Esophagus muscularis mucosa (tissue), 4 donors: ENCODE measurements around the gene PLB1. TPM values are rescaled to one million over a fixed set of nuclear protein-coding genes. Genes with fewer than 3 reads are reported as not detected.

ENCODE experiments used
- DNase-seq: peaks from one replicate; pipeline ENCODE4 v3.0.0-alpha.2; 2017; ENCODE audit errors: extremely low spot score
- H3K27ac ChIP-seq, 4 donors: fragments of 200-600 bp; sonication (generic); replicated peaks in 1 of 4; 1 replicate in 3 of 4; 2 replicates in 1 of 4; pipeline ENCODE4 v1.5.1; 2016 to 2019; ENCODE audit warnings: mild to moderate bottlenecking in 1 of 4
- H3K27me3 ChIP-seq, 4 donors: fragments of 200-600 bp; sonication (generic); one replicate each; pipeline versions ENCODE4 v1.5.1 to v1.6.0; 2016 to 2019
- H3K36me3 ChIP-seq, 4 donors: fragments of 200-600 bp; sonication (generic); one replicate each; pipeline ENCODE4 v1.5.1; 2016 to 2019
- H3K4me1 ChIP-seq, 4 donors: fragments of 200-600 bp; sonication (generic); one replicate each; pipeline ENCODE4 v1.5.1; 2016 to 2019
- H3K4me3 ChIP-seq, 4 donors: fragments of 200-600 bp; sonication (generic); 1 replicate in 2 of 4; 2 replicates in 2 of 4; pipeline ENCODE4 v1.5.1; 2016 to 2019; ENCODE audit warnings: mild to moderate bottlenecking in 4 of 4, moderate library complexity in 1 of 4
- H3K9me3 ChIP-seq, 4 donors: fragments of 200-600 bp; sonication (generic); 1 replicate in 3 of 4; 2 replicates in 1 of 4; pipeline ENCODE4 v1.5.1; 2016 to 2019
- EP300 ChIP-seq: sonication (generic); formaldehyde crosslinking; IDR thresholded peaks from one replicate; pipeline ENCODE4 v1.6.1; 2017; ENCODE audit warnings: antibody characterized with exemption
- POLR2A ChIP-seq: fragments of 450-650 bp; IDR thresholded peaks from one replicate; pipeline ENCODE4 v1.6.1; 2017; ENCODE audit warnings: antibody characterized with exemption, moderate library complexity, mild to moderate bottlenecking, low read depth
- POLR2AphosphoS5 ChIP-seq, 2 donors: sonication (generic); formaldehyde crosslinking; IDR thresholded peaks; one replicate each; pipeline ENCODE4 v1.6.1; 2017; ENCODE audit warnings: antibody characterized with exemption in 2 of 2
- WGBS: methylation state at CpG from one replicate; pipeline ENCODE4 v1.1.5; 2018; 5-methylcytosine and 5-hydroxymethylcytosine counted together
- intact Hi-C: fragments of 100-400 bp; cut with DNase I; formaldehyde crosslinking; loops from one replicate; pipeline ENCODE4 v1.15.1; 2023
- total RNA-seq, 4 donors: library from RNA; depleted of rRNA; stranded (reverse); fragments of >200 nt; gene quantifications; one replicate each; pipeline versions ENCODE4 v1.1.0 to v1.2.1, GENCODE V29; 2016
- TF ChIP-seq, protein P1 (sequence below), 3 experiments: fragments of 200-600 bp in 2 of 3; fragments of 450-650 bp in 1 of 3; sonication (generic) in 2 of 3; IDR thresholded peaks; one replicate each; pipeline ENCODE4 v1.5.1; 2017 to 2019; ENCODE audit warnings: antibody characterized with exemption in 3 of 3, mild to moderate bottlenecking in 2 of 3, moderate library complexity in 1 of 3

Gene PLB1
- total RNA-seq, 4 donors from 2014 or later = 2.5 to 11.1 (median 7.7) TPM

DNA sequence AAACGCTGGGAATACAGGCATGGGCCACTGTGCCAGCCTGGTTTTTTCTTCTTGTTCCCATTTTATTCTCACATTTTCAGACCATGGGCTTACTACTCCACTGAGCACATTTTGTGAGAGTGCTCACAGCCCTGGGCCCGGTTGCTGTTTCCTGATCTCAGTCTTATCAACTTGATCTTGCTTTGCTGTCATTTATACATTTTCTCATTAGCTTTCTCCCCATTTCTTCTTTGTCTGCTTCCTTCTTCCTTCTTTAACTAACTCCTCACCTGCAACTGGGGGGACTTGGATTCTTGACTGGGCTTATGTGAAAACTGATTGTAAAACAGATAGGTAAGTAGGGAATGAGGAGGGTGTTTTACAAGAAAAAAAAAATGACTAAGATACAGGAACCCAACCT is 117.3 kb downstream of the PLB1 start:
- H3K36me3 ChIP-seq = no peaks in the 10 kb centered on the region
- H3K27me3 ChIP-seq = no peaks in the 10 kb centered on the region
- no peak for TF ChIP-seq POLR2A
- no peak for TF ChIP-seq POLR2AphosphoS5 (IDR thresholded peaks at IDR 0.05)
- no peak for TF ChIP-seq EP300
- TF ChIP-seq, protein P1, sequence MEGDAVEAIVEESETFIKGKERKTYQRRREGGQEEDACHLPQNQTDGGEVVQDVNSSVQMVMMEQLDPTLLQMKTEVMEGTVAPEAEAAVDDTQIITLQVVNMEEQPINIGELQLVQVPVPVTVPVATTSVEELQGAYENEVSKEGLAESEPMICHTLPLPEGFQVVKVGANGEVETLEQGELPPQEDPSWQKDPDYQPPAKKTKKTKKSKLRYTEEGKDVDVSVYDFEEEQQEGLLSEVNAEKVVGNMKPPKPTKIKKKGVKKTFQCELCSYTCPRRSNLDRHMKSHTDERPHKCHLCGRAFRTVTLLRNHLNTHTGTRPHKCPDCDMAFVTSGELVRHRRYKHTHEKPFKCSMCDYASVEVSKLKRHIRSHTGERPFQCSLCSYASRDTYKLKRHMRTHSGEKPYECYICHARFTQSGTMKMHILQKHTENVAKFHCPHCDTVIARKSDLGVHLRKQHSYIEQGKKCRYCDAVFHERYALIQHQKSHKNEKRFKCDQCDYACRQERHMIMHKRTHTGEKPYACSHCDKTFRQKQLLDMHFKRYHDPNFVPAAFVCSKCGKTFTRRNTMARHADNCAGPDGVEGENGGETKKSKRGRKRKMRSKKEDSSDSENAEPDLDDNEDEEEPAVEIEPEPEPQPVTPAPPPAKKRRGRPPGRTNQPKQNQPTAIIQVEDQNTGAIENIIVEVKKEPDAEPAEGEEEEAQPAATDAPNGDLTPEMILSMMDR (IDR thresholded peaks at IDR 0.05) = no peak
- intact Hi-C loops = no loop called here
- DNase-seq = no peak
- H3K4me3 ChIP-seq = no peak overlapping the region
- H3K27ac ChIP-seq = peak overlapping the region; percentile 76 to 94 (median 88)
- H3K9me3 ChIP-seq = no peaks in the 10 kb centered on the region
- WGBS = 83% methylated on average over 2 of the region's 2 CpGs
- H3K4me1 ChIP-seq = peaks cover 14 to 62% (median 50%) of the 10 kb centered on the region in 4 donors

DNA sequence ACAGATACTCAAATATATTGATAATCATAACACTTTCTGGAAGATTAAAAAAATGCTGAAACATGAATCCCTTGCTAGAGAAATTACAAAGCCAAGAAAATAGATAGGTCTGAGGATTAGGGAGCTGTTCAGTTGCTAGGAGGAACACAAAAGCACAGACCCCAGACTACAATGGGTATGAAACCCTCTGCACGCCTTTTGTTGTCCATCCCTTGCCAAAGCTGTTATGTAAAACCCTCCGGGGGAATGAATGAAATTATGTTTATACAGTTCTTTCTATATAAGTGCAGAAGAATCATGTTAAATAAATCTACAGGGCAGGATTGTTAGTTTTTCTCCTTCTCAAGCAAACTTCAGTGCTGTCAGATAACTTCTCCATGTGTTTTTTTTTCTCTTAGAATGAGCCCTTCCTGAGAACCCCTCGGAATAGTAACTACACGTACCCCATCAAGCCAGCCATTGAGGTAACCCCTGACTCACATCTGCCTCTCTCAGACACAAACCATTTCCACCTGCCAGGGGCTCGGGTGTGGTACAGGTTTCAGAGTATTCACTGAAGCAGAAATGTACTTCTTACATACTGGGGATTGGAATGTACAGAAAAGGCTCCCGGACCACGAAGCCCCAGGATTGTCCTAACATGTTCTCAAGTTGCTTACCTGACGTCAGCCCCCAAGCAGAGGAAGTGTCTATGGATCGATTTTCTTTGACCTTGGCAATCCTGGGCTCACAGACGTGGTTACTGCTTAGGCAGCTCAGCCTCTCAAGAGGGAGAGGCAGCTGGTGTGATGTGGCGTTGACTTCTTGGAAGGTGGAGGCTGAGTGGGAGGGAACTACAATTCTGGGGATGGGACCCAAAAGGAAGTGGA is 118.0 kb downstream of the PLB1 start:
- peak in 1 of 2 donors; percentile 58 for TF ChIP-seq POLR2AphosphoS5 (IDR thresholded peaks at IDR 0.05)
- TF ChIP-seq EP300 = no peak
- no peak overlapping the region for H3K4me3 ChIP-seq
- DNase-seq = no peak
- peak overlapping the region; percentile 76 to 94 (median 88) for H3K27ac ChIP-seq
- WGBS = 48% methylated on average over 11 of the region's 11 CpGs
- H3K9me3 ChIP-seq = no peaks in the 10 kb centered on the region
- H3K36me3 ChIP-seq = no peaks in the 10 kb centered on the region
- intact Hi-C loops = no loop called here
- H3K4me1 ChIP-seq = peaks cover 7 to 62% (median 50%) of the 10 kb centered on the region in 4 donors
- no peaks in the 10 kb centered on the region for H3K27me3 ChIP-seq

DNA sequence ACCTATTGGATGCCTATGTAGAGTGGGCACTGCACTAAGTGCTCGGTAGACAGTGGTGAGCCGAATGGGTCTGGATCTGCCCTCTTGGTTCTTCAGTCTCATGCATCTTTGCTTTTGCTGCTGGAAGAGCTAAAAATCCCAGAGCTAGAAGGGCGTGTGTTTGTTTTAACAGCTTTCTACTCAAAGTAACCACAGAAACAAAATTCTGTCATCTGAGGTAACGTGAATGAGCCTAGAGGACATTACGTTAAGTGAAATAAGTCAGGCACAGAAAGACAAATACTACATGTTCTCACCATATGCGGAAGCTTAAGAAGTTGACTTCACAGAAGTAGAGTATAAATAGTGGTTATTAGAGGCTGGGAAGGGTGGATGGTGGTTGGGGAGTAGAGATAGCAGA is 119.8 kb downstream of the PLB1 start:
- intact Hi-C loops = no loop called here
- TF ChIP-seq EP300 (no peak), POLR2A (no peak), POLR2AphosphoS5 (IDR thresholded peaks at IDR 0.05) (no peak)
- TF ChIP-seq, protein P1 (IDR thresholded peaks at IDR 0.05) = no peak
- H3K9me3 ChIP-seq = no peaks in the 10 kb centered on the region
- peak overlapping the region; percentile 76 to 94 (median 88) for H3K27ac ChIP-seq
- H3K27me3 ChIP-seq = no peaks in the 10 kb centered on the region
- 77% methylated on average over 6 of the region's 6 CpGs for WGBS
- DNase-seq = no peak
- peaks cover 12 to 70% (median 57%) of the 10 kb centered on the region in 4 donors for H3K4me1 ChIP-seq
- H3K4me3 ChIP-seq = no peak overlapping the region
- no peaks in the 10 kb centered on the region for H3K36me3 ChIP-seq

DNA sequence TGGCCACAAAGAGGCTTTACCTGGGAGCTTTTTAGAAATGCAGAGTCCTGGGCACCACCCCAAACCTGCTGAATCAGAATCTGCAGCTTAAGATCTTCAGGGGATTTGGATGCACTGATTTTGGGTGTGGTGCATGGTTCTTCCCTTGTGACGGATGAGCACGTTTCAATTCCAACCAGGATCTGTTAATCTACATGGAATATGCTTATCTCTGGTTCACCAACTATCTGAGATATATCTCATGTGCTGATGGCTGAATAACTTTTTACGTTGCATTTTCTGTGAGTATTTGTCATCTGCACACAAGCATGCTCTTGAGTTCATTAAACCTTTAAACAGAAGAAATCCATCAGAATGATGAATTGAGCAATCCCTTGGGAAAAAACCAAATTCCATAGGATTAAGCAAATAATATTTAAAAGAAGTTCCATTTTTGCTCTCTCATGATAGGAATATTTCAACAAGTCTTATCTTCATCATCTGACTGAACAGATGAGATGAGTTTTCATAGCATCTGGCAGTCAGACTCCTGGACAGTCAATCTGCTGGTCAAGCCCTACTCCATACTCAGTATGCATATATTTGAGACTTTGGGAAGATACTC is 120.6 kb downstream of the PLB1 start:
- Histone ChIP-seq H3K27me3 (no peaks in the 10 kb centered on the region), H3K9me3 (no peaks in the 10 kb centered on the region), H3K4me3 (no peak overlapping the region), H3K36me3 (no peaks in the 10 kb centered on the region), H3K27ac (peak overlapping the region in 2 of 4 donors; percentile 76 to 97), H3K4me1 (peaks cover 20 to 70% (median 58%) of the 10 kb centered on the region in 4 donors)
- TF ChIP-seq POLR2A (no peak), POLR2AphosphoS5 (IDR thresholded peaks at IDR 0.05) (no peak)
- TF ChIP-seq, protein P1 (IDR thresholded peaks at IDR 0.05) = no peak
- no peak for DNase-seq
- intact Hi-C loops = no loop called here
- 70% methylated on average over 3 of the region's 3 CpGs for WGBS

DNA sequence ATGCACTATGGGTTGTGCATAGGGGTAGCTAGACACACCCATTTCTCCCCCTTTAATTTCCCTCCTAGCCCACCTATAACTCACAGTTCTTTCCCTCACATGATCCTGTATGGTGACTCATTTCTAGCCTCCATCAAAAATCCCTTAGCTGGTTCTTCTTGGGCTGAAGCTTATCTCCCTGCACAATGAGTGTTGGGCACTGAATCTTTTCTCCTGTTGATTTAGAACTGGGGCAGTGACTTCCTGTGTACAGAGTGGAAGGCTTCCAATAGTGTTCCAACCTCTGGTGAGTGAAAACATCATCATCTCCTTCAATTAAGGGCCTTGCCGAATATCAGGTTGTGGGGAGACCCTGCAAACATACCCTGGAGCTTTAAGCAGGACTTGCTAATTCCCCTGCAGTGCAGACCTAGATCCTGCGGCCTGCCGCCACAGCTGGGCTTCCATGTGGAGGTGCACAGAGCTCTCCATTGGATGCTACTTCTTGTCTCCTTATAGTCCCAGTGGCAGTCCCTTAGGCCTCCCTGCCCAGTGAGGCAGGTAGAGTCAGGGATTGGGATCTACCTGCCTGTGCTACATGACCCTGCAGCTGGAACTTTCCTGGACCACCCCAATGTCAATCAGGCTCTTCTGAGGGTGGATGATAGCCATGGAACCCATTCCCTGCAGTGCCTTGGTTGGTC is 121.8 kb downstream of the PLB1 start:
- WGBS = 77% methylated on average over 3 of the region's 3 CpGs
- Histone ChIP-seq H3K36me3 (no peaks in the 10 kb centered on the region), H3K27me3 (no peaks in the 10 kb centered on the region), H3K27ac (peak overlapping the region; percentile 58 to 98 (median 94)), H3K4me3 (no peak overlapping the region), H3K9me3 (no peaks in the 10 kb centered on the region), H3K4me1 (peaks cover 31 to 81% (median 69%) of the 10 kb centered on the region in 4 donors)
- DNase-seq = no peak
- intact Hi-C loops = no loop called here
- TF ChIP-seq EP300 (no peak), POLR2AphosphoS5 (IDR thresholded peaks at IDR 0.05) (no peak), POLR2A (no peak)
- TF ChIP-seq, protein P1 (IDR thresholded peaks at IDR 0.05) = no peak
